DMS79 (cell line): ENCODE measurements around the gene CCR4.
"Not testable (repeated sequence)": the region's sequence is repeated elsewhere in the genome, so short reads cannot be mapped to it uniquely, and the experiment has no call there.

Experiments used
- DNase-seq: peaks from one replicate; lab custom pipeline; 2025; lab: John Stamatoyannopoulos, UW

Gene CCR4

DNA sequence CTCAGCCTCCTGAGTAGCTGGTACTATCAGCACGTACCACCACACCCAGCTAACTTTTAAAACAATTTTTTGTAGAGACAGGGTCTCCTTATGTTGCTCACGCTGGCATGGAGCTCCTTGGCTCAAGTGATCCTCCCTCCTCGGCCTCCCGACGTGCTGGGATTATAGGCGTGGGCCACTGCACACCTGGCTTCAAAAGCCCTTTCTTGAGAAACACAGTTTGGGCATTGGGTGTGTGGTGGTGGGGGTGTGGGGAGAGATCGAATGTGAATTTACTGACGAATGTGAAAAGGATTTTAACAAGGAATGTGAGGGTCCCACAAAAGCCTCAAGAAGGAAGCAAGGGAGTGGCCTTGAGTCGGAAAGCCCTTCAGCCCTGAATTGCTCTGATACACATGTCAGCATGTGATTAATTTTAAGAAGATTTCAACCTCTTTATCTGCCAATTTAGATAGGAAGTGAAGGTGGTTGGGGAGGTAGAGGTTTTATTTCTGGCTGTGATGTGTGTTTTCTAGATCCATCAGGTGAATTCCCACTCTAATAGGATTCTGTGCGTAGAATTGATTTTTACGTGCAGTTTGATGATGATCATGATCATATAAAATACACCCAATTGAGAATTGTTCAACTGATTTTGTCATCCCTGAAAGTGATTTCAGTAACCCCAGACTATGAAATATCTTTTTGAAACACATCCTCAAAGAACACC, 1.1 kb downstream of the CCR4 start:
- no peak for DNase-seq

DNA sequence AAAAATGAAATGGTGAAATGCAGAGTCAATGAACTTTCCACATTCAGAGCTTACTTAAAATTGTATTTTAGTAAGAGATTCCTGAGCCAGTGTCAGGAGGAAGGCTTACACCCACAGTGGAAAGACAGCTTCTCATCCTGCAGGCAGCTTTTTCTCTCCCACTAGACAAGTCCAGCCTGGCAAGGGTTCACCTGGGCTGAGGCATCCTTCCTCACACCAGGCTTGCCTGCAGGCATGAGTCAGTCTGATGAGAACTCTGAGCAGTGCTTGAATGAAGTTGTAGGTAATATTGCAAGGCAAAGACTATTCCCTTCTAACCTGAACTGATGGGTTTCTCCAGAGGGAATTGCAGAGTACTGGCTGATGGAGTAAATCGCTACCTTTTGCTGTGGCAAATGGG, 3.1 kb downstream of the CCR4 start:
- DNase-seq, result no peak

DNA sequence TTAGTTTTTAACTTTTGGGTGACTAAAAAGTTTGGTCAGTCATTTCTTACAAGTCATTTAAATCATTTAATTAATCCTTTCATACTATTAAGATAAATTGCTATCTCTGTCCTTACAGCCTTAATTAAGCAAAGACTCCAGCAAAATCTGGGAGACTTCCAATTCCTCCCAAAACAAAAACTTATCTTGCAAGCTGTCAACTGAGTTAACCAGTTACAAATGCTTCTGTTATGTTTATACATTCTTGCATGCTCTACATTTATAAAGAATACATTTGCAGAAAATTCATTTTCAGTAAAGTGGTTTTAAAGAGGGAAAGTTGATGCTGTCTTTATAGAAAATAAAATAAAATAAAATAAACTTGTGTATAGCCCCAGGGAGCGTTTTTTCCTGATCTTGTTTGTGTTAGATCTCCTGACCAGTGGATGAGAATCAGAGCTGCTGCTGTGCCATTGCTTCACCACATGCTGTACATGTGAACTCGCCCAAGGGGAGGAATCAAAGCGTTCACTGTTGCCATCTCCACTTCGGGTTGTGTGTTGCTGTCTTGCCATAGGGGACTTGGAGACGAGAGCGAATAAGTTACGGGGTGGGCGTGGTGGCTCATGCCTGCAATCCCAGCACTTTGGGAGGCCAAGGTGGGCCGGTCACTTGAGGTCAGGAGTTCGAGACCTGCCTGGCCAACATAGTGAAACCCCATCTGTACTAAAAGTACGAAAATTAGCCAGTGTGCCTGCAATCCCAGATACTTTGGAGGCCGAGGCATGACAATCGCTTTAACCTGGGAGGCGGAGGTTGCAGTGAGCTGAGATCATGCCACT, 5.5 kb downstream of the CCR4 start:
- no peak for DNase-seq

DNA sequence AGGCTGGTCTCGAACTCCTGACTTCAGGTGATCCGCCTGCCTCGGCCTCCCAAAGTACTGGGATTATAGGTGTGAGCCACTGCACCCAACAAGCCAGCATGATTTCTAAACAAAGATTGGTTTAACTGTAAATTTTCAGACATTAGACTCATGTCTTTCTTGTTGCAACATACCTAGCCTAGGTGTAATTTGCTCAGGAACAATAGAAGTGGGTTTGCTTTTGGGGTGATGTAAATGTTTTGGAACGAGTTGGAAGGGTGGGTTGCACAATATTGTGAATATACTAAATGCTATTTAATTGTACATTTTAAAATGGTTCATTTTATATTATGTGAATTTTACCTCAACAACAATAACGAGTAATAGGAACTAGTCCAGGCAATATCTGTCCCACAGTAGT, 7.1 kb downstream of the CCR4 start:
- DNase-seq, result no peak

DNA sequence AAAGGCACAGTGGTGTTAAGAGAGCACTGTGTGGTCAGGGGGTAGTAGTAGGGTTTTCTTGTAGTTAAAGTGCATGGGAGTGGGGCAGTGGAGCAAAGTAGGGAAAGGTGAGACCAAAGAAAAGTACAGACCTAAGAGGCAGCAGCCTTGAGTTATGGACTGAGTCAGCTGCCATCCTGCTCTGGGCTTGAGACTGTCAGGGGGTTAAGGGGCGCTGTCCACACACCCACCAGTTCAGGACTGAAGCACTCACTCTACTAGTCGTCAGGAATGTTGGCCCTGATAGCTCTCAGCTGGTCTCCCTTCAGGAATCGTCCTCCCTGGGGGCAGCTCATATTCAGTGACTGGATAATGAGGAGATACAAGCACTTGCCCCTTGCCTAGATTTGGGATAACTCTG, 7.9 kb downstream of the CCR4 start:
- DNase-seq, result no peak

- no peak for DNase-seq
Measured at GRCh38 chr3:32960404-32961170, 9.1 kb downstream of the CCR4 start.

DNA sequence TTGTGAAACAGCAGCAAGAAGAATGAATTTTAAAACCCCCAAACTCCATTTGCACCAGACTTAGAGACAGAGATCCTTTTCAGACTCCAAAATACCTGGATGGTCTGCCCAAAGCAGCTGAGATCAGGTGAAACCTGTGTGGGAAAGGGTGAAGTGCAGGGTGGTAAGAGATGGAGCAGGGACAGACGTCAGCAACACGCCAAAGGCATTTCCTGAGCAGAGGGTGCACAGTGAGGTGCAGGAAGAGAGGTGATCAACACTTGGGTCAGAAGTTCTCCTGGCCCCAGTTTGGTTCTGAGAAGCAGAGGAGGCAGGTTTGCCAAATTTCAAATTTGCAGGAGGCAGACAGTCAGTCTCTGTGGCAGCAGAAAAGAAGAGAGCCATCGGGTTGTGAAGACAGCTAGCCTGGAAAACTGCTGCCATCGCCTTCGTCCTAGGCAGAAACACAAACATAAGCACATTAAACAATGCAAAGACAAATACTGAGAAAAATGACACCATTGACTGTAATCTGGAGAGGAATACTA, 9.8 kb downstream of the CCR4 start:
- DNase-seq, result no peak

DNA sequence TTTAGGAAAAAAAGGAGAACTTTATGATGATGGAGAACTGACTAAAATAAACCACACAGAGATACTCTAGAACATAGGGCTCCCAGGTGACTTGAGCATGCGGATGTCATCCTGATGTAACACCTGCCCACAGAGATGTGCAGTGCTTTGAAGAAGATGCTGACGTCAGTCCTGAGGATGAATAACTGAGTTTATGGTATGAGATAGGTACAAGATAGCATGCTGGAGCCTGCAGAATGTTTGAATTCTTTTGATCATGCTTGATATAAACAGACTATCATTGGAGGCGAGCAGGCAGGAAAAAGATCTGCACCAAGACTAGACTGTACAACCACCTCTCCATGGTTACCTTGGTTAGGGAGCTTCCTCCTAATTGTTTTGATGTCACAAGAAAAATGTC, 12.4 kb downstream of the CCR4 start:
- no peak for DNase-seq

- DNase-seq, result not testable (repeated sequence)
Measured at GRCh38 chr3:32964781-32965180, 13.3 kb downstream of the CCR4 start.

- not testable (repeated sequence) for DNase-seq
Measured at GRCh38 chr3:32965617-32966213, 14.3 kb downstream of the CCR4 start.

- not testable (repeated sequence) for DNase-seq
Measured at GRCh38 chr3:32966627-32967026, 15.2 kb downstream of the CCR4 start.

- DNase-seq, result no peak
Measured at GRCh38 chr3:32968166-32968919, 16.9 kb downstream of the CCR4 start.

DNA sequence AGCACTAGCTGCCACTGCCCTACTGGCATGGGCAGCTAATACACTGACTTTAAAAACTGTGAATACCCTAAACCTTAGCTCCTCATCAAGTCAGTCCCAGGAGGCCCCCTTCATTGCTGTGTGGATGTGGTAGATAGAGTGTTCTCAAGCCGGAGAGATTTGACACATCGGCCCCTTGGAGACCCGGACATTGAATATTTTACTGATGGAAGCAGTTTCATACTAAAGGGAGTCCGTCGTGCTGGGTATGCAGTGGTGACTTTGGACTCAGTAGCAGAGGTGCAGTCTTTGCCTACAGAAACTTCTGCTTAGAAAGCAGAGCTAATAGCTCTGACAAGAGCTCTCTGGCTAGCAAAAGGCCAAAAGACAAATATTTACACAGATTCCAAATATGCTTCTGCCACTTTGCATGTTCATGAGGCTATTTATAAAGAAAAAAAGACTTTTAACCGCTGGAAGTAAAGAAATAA, 17.5 kb downstream of the CCR4 start:
- DNase-seq, result no peak

- DNase-seq, result peak; percentile 2
Measured at GRCh38 chr3:32969656-32970055, 18.2 kb downstream of the CCR4 start.

DNA sequence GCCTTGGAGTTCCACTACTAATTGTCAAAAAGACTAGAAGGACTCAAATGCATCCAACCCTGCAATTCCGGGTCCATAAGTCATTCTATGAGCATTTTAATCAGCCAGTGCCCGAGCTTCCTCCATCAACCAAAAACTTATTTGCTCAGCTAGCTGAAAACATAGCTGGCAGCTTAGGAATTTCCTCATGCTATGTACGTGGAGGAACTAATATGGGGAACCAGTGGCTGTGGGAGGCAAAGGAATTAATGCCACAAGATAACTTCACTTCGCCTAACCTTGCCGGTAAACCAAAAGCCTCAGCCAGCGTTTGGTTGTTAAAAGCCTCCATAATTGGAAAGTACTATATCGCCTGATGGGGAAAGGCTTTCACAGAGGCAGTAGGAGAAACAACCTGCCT, 19.8 kb downstream of the CCR4 start:
- not testable (repeated sequence) for DNase-seq

DNA sequence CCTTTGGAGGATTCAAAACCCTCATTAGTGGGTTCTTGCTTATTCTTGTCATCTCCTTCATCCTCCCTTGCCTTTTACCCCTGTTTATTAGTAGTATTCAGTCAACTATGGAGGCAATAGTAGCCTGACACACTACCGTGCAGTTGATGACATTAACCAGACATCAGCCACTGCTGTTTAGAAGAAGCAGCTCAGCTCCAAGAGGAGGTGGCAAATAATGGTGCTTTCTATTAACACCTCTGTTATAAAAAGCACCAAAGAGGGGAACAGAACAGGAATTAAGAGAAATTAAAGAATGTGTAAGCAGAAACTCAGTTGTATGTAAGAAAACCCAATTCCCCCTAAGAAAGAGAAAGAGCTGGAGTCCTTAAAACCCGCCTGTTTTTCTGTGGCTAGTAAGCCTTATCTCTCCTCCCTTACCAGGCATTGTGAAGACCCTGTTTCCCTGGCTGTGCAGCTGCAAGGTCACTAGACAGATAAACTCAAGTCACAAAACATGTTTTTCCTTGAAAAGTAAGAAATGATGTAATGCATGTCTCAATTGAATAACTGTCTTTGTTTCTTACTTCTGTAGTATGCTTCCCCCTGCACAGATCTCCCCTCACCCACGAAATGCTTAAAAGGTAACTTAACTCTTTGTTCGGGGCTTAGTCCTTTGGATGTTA, 21.2 kb downstream of the CCR4 start:
- DNase-seq, result no peak

DNA sequence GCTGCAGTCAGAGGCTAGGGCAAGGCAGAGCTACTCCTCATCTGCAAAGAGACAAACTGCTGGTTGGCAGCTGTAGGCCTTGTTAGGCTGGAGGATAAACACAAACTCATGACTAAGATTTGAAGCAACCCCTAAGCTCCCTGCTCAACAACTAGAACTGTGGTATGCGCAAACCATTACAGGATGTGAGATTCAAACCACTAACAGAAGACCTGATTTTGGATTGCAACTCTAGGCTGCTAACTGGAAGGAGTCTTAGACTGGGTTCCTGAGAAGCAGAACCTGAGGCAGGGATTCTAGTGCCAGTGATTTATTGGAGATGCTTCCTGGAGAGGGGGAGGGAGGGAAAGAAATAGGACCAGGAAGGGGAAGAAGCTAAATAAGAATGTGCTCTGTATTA, 22.5 kb downstream of the CCR4 start:
- no peak for DNase-seq

DNA sequence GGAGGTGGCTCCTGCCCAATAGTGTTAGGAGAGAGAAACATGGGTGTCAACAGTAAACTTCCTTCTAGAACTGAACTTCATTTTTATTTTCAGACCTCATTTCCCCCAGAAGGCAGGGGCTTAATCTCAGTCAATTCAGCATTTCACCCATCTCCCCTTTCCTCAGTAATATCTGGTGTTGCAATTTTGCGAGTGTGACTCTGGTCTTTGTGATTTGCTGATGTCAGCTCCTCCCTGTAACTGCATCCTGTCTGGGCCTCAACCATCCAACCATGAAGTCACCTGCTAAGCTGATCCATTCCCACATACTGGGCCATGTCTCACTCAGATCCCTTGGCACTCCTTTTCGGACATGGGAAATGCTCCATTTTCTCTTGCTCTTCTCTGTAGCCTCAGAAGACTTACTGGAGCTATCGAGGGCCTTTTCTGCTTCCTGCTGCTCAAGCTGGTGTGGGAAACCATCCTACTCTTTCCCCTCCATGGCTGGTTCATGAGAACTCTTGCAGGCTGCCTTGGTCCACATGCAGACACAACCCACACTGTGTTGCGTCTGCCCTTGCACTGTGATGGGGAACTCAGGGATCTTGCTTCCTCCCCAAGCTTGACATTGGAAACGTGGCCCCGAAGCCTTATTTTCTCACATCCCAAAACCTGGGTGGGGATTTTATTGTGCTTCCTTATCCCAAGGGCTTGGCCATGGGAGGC, 24.6 kb downstream of the CCR4 start:
- no peak for DNase-seq

GRCh38 chr3:32977861-32978260, 26.4 kb downstream of the CCR4 start:
- no peak for DNase-seq

GRCh38 chr3:32978331-32978730, 26.9 kb downstream of the CCR4 start:
- no peak for DNase-seq
